Measurements from ENCODE around the gene EIPR1. TPM values are rescaled to one million over a fixed set of nuclear protein-coding genes. Genes with fewer than 3 reads are reported as not detected.

The EIPR1 gene
- total RNA-seq, 2 donors from 2014 or later: 14.1 to 16.3 TPM

DNA sequence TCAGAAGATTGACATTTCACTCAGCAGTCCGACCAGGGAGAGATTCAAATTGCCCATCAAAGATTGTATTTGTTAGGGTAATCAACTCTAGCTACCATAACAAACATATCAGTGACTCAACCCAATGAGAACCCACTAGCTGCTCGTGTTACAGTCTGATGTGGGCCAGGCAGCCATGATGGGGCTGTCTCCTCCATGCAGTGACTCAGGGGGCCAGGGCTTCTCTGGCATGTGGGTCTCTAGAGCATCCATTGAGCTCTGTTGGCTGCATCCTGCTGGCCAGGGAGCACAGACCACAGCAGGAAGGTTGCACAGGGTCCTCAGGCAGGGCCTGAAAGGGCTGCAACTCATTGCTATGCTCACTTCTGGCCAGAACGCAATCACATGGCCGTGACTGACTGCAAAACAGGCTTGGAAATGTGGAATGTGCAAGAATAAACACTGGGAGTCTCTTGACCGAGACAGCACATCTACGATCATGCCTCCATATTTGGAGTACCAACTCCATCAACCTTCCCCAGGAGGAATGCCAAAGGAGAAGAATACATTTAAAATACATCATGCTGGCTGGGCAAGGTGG is 216.8 kb downstream of the EIPR1 start:
- intact Hi-C loops (cut with DNase I): no loop called here
- peak; percentile 62 for DNase-seq (ENCODE audit: low spot score)

DNA sequence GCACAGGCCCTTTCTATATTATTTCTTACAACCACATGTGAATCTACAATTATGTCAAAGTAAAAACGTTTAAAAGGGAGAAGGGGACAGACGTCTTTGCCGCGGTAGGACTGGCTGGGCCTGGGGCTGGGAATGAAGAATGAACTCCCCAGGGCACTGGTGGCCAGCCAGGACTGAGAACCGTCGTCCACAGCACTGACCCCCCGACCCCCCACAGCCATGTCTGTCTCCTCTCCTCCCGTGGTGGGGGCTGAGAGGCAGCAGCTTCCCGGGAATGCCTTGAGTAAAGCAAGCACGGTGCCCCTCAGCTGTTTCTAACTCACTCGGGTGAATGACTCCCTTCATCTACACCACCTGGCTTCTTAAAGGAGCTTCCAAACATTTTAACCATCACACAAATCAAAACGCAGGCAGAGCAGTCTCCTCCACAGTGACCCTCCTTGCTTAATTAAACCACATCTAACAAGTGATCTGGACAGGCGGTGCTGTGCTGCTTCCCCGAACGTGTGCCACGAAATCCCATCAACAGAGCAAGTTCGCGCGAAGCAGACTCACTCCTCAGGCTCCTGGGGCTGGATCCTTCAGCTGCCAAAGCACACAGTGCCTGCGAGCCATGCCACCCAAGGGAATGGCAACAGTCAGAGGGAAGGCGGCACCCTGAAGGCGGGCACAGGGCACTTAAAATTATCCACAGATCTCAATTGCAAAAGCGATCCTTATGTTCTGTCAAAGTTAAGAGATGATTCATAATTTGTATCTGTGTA is 217.7 kb downstream of the EIPR1 start:
- DNase-seq (ENCODE audit: low spot score): peak; percentile 78
- intact Hi-C loops (cut with DNase I): no loop called here

- DNase-seq (ENCODE audit: low spot score): peak; percentile 49
These were observed 222.9 kb downstream of the EIPR1 start for GRCh38 chr2:3154700-3155099.

DNA sequence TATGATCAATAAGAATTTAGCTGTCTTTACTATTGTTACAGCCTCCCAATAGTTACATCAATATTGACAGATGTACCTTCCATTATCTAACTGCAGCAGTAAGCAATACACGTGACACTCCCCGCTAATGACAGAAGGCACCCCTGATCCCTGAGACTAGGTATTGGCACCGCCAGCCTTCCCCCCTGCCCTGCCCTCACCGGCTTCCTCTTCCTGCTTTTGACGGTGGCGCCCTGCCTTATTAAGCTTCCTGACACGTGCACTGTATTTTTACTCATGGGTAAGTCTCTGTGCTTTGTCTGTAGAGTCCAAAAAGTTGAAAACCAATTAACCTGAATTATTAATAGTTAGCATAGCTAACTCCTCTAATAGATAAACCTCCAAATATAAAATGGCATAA is 223.5 kb downstream of the EIPR1 start:
- intact Hi-C loops (cut with DNase I): no loop called here
- peak; percentile 53 for DNase-seq (ENCODE audit: low spot score)

More at GRCh38 chr2:3154700-3155099, 222.9 kb downstream of the EIPR1 start:
- intact Hi-C loops (cut with DNase I): no loop called here

- peak; percentile 30 for DNase-seq (ENCODE audit: low spot score)
These were observed 226.3 kb downstream of the EIPR1 start for GRCh38 chr2:3151153-3151918.

DNA sequence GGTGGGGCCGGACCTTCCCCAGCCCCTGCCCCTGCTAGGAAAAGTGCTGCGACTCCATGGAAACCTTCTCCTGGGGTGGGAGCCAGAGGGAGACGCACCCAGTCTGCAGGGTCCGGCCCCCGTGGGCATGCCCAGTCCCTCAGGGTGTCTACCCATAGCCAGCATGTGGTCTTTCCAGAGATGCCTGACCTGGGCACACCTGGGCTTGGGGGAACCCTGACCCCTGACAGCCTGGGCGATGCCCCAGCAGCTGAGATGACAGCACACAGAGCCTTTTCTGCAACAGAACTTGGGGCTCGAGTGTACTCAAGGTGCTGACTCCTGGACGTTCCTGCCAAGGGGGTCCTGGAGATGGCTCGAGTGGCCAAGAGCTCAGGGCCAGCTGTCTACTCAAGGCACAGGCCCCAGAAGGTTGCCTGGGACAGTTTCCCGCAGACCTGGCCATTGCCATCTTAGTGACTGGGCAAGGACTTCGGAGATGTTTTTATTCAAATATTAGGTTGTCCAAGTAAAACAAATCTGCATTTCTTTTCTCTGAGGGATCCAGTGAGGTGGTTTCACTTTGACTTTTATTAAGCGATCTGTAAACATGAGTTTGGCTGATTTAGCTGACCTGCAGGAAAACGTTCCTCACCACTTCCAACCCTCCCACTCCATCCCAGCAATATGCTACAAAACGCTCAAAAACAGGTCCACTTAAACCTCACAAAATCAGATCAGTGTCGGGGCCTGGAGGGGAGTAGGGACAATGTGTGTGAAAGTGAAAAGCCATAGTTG is 228.0 kb downstream of the EIPR1 start:
- peak; percentile 66 for DNase-seq (ENCODE audit: low spot score)
- intact Hi-C loops (cut with DNase I): no loop called here

More at GRCh38 chr2:3151153-3151918, 226.3 kb downstream of the EIPR1 start:
- intact Hi-C loops (cut with DNase I): no loop called here

DNA sequence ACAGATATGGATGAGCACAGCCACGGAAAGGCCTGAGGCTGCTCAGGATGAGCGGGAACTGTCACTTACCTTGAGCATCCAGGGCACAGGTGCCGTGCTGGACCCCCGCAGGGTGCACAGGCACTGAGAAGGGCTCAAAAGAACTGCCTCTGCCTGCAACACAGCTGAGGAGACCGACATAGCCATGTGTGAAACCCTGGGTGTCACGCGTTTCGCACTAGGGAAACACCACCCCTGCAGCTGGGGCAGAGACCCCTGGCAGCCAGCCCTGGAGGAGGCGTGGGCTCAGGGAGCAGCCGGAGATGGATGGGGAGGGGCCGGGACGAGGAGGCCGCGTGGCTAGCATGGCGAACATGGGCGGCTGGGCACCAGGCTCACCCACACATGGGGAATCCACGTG is 228.9 kb downstream of the EIPR1 start:
- intact Hi-C loops (cut with DNase I): no loop called here
- peak; percentile 64 for DNase-seq (ENCODE audit: low spot score)

DNA sequence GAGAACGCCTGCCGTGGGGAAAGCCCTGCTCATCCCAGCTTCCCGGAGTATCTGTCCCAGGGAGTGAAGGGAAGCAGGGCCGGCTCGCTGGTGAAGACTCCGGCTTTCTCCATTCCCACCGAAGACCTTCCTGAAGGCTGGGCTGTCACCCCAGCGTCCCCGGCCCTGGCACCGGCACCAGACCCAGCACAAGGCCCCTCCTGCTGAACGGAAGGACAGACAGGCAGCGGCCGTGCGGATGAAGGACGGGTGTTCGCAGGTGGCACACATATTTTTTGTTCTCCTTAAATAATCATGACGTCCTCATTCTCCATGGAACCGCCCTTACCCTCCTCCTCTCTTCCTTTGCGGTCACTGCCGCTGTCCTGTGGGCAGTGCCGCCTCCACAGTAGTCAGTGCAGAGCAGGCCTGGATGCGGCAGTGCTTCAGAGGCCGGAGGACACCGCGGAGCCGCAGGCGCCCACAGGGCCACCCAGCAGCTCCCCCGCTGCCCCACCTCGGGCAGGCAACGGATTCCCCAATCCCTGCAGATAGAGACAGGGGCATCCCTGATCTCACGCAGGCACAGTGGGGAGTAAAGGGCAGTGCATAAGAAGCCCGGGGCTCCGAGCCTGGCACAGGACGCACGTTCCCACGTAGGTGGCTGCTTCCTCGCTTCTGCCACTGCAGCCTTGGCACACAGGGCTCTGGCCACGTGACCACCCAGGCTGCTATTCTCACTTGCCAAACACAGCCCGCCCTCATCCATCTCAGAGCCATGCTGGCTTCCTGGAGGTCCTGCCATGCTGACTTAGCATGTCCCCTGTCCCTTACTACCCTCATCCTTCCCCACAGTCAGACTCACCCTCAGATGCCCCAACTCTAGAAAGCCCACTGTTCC is 229.7 kb downstream of the EIPR1 start:
- intact Hi-C loops (cut with DNase I): no loop called here
- DNase-seq (ENCODE audit: low spot score): peak; percentile 72

GRCh38 chr2:3146772-3147650 is 230.6 kb downstream of the EIPR1 start:
- peak; percentile 60 for DNase-seq (ENCODE audit: low spot score)
- intact Hi-C loops (cut with DNase I): no loop called here

DNA sequence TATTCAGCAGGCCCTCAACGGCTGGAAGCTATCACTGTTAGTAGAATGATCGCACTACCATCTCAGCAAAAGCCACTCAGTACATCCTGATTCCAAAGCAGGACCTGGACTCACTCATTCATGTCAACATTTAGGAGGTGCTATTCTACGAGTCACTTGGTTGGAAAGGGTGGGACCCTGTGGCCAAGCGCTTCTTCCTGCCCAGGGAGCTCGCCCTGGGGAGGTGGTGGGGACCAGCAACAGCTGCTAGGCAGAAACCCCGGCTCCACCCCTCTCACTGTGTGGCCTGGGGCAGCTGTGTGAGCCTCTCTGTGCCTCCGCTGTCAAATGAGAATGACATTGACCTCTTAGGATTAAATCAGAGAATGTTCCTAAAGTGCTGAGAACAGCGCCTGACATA is 231.4 kb downstream of the EIPR1 start:
- intact Hi-C loops (cut with DNase I): no loop called here

GRCh38 chr2:3145471-3146021 is 232.1 kb downstream of the EIPR1 start:
- intact Hi-C loops (cut with DNase I): no loop called here
- DNase-seq (ENCODE audit: low spot score): peak; percentile 64

More for the DNA sequence above, 231.4 kb downstream of the EIPR1 start:
- DNase-seq (ENCODE audit: low spot score): peak; percentile 42

- intact Hi-C loops (cut with DNase I): no loop called here
- peak; percentile 58 for DNase-seq (ENCODE audit: low spot score)
These were observed 232.8 kb downstream of the EIPR1 start for GRCh38 chr2:3144856-3145255.

- intact Hi-C loops (cut with DNase I): no loop called here
- DNase-seq (ENCODE audit: low spot score): peak; percentile 28
These were observed 234.0 kb downstream of the EIPR1 start for GRCh38 chr2:3143602-3144001.

- intact Hi-C loops (cut with DNase I): no loop called here
- peak; percentile 48 for DNase-seq (ENCODE audit: low spot score)
These were observed 234.6 kb downstream of the EIPR1 start for GRCh38 chr2:3142961-3143571.

DNA sequence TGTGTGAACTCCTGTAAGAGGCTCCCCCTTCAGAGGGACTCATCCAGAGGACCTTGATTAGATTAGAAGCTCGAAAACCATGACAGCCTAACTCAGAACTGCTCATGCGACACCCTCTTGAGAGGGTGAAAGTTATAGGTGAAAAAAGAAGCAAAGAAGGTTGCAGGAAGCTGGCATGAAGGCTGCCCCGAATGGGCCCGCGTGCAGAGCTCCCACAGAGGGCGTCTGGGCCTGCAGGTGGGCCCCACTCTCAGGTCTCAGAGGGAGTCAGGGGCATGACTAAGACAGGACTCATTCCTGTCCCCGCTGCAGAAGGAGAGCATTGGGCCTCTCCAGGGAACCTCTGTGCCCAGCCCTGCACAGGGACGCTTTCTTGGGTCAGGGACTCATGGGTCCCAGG is 235.4 kb downstream of the EIPR1 start:
- DNase-seq (ENCODE audit: low spot score): peak; percentile 29
- intact Hi-C loops (cut with DNase I): no loop called here

DNA sequence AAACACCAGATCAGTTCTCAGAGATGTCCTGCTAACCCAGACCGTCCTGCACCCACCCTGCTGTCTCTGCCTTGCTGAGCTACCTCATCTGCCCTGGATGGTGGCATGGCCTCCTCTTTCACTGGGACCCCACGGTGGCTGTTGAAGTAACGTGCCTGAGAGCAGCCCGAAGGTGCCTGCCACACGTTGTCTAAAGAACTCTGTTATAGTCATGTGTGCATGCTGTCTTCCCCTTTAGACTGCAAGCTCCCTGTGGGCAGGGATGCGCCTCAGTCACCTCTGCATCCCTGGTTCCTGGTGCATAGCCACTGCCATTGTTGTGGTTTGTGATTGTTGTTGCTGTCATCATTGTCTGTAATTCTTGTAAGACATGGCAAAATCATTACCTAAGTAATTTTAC is 235.9 kb downstream of the EIPR1 start:
- intact Hi-C loops (cut with DNase I): no loop called here

GRCh38 chr2:3139906-3140305 is 237.7 kb downstream of the EIPR1 start:
- intact Hi-C loops (cut with DNase I): no loop called here

More for the DNA sequence above, 235.9 kb downstream of the EIPR1 start:
- DNase-seq (ENCODE audit: low spot score): peak; percentile 45

More at GRCh38 chr2:3139906-3140305, 237.7 kb downstream of the EIPR1 start:
- DNase-seq (ENCODE audit: low spot score): peak; percentile 51
